ENCODE results near the gene DNAL4.

Gene DNAL4

GRCh38 chr22:38793721-38794466 is at the start of gene DNAL4:
TSS of gene DNAL4 (minus strand) at chr22:38794143. CDS start at chr22:38782731, 11,412 bp downstream.
- DNase-seq, result peak; percentile 87

GRCh38 chr22:38843201-38843656 is 49.3 kb upstream of the DNAL4 start:
- DNase-seq, result peak; percentile 59

GRCh38 chr22:38842512-38843200 is 48.7 kb upstream of the DNAL4 start:
- DNase-seq, result no peak

GRCh38 chr22:38841635-38842034 is 47.7 kb upstream of the DNAL4 start:
- no peak for DNase-seq

GRCh38 chr22:38841211-38841610 is 47.3 kb upstream of the DNAL4 start:
- DNase-seq, result no peak

GRCh38 chr22:38840129-38840528 is 46.2 kb upstream of the DNAL4 start:
- DNase-seq, result no peak

GRCh38 chr22:38839686-38840085 is 45.7 kb upstream of the DNAL4 start:
- no peak for DNase-seq

GRCh38 chr22:38837414-38837928 is 43.5 kb upstream of the DNAL4 start:
- no peak for DNase-seq

- DNase-seq, result no peak
Observed at GRCh38 chr22:38835888-38836301, 42.0 kb upstream of the DNAL4 start.

- DNase-seq, result no peak
Observed at GRCh38 chr22:38834991-38835390, 41.0 kb upstream of the DNAL4 start.

- no peak for DNase-seq
Observed at GRCh38 chr22:38834215-38834953, 40.4 kb upstream of the DNAL4 start.

GRCh38 chr22:38833061-38833460 is 39.1 kb upstream of the DNAL4 start:
- DNase-seq, result no peak

- no peak for DNase-seq
Observed at GRCh38 chr22:38832005-38832978, 38.3 kb upstream of the DNAL4 start.

GRCh38 chr22:38831166-38831945 is 37.4 kb upstream of the DNAL4 start:
- no peak for DNase-seq

GRCh38 chr22:38830845-38831108 is 36.8 kb upstream of the DNAL4 start:
- no peak for DNase-seq

GRCh38 chr22:38830026-38830844 is 36.3 kb upstream of the DNAL4 start:
- no peak for DNase-seq

- no peak for DNase-seq
Observed at GRCh38 chr22:38829485-38829884, 35.5 kb upstream of the DNAL4 start.

GRCh38 chr22:38828616-38829205 is 34.8 kb upstream of the DNAL4 start:
- no peak for DNase-seq

- DNase-seq, result no peak
Observed at GRCh38 chr22:38828191-38828590, 34.2 kb upstream of the DNAL4 start.

- DNase-seq, result no peak
Observed at GRCh38 chr22:38827510-38827909, 33.6 kb upstream of the DNAL4 start.

Data from T1000 (cell line).